Activated naive CD4-positive, alpha-beta T cell treated with anti-CD3 and anti-CD28 coated beads, Interleukin-2, amount 50 U/mL, for 72 hours (primary cell): ENCODE data around the gene TTC7B. TPM values are rescaled to one million over a fixed set of nuclear protein-coding genes. Genes with fewer than 3 reads are reported as not detected.

ENCODE experiments used
- ATAC-seq, 2 donors: fragments of 150-1000 bp; cut with Tn5 transposase; 2 replicates each; pipeline ENCODE4 v1.10.0; 2021; ENCODE audit warnings: mild to moderate bottlenecking in 2 of 2, moderate library complexity in 2 of 2
- DNase-seq, 2 donors: peaks; one replicate each; pipeline ENCODE4 v3.0.0; 2021 to 2022; ENCODE audit warnings: low spot score in 2 of 2
- H3K27ac Mint-ChIP-seq, 2 donors: one replicate each; pipeline ENCODE4 v1.8.0; 2022; ENCODE audit warnings: mild to moderate bottlenecking in 2 of 2, mixed read lengths in 2 of 2
- H3K36me3 Mint-ChIP-seq, 2 donors: one replicate each; pipeline ENCODE4 v1.8.0; 2022; ENCODE audit warnings: mixed read lengths in 2 of 2
- H3K9me3 Mint-ChIP-seq, 2 donors: one replicate each; pipeline ENCODE4 v1.8.0; 2022; ENCODE audit warnings: mixed read lengths in 2 of 2
- total RNA-seq, 2 donors: library from RNA; stranded (reverse); gene quantifications; one replicate each; pipeline ENCODE4 v1.2.3, GENCODE V29; 2022

Gene TTC7B
- total RNA-seq, 2 donors from 2014 or later, result 7.2 to 9.1 TPM

- DNase-seq, result no peak
- H3K36me3 Mint-ChIP-seq, result no peaks in the 10 kb centered on the region
- H3K9me3 Mint-ChIP-seq, result peaks cover 0 to 5% of the 10 kb centered on the region in 2 donors
- no peak for ATAC-seq
- H3K27ac Mint-ChIP-seq, result no peak overlapping the region
Measured at GRCh38 chr14:90621201-90621600, 195.0 kb downstream of the TTC7B start.

GRCh38 chr14:90620568-90621077 lies 195.6 kb downstream of the TTC7B start:
- ATAC-seq (no peak), DNase-seq (no peak)
- H3K9me3 Mint-ChIP-seq, result peaks cover 0 to 5% of the 10 kb centered on the region in 2 donors
- no peak overlapping the region for H3K27ac Mint-ChIP-seq
- H3K36me3 Mint-ChIP-seq, result no peaks in the 10 kb centered on the region

- H3K36me3 Mint-ChIP-seq, result no peaks in the 10 kb centered on the region
- peaks cover 0 to 5% of the 10 kb centered on the region in 2 donors for H3K9me3 Mint-ChIP-seq
- no peak for DNase-seq
- no peak for ATAC-seq
- no peak overlapping the region for H3K27ac Mint-ChIP-seq
Measured at GRCh38 chr14:90619911-90620310, 196.3 kb downstream of the TTC7B start.

- Mint-ChIP-seq H3K27ac (no peak overlapping the region), H3K9me3 (peaks cover 0 to 5% of the 10 kb centered on the region in 2 donors), H3K36me3 (no peaks in the 10 kb centered on the region)
- ATAC-seq (no peak), DNase-seq (no peak)
Measured at GRCh38 chr14:90617961-90618360, 198.3 kb downstream of the TTC7B start.

- Mint-ChIP-seq H3K27ac (no peak overlapping the region), H3K36me3 (no peaks in the 10 kb centered on the region), H3K9me3 (peaks cover 0 to 5% of the 10 kb centered on the region in 2 donors)
- DNase-seq (no peak), ATAC-seq (no peak)
Measured at GRCh38 chr14:90616881-90617280, 199.3 kb downstream of the TTC7B start.

- ATAC-seq (no peak), DNase-seq (no peak)
- H3K36me3 Mint-ChIP-seq, result no peaks in the 10 kb centered on the region
- no peak overlapping the region for H3K27ac Mint-ChIP-seq
- peaks cover 0 to 5% of the 10 kb centered on the region in 2 donors for H3K9me3 Mint-ChIP-seq
Measured at GRCh38 chr14:90616313-90616712, 199.9 kb downstream of the TTC7B start.

- ATAC-seq, result no peak
- no peak overlapping the region for H3K27ac Mint-ChIP-seq
Measured at GRCh38 chr14:90615517-90616060, 200.6 kb downstream of the TTC7B start.

GRCh38 chr14:90614696-90615516 lies 201.3 kb downstream of the TTC7B start:
- DNase-seq (no peak), ATAC-seq (no peak)
- Mint-ChIP-seq H3K9me3 (no peaks in the 10 kb centered on the region), H3K27ac (no peak overlapping the region), H3K36me3 (no peaks in the 10 kb centered on the region)

More at GRCh38 chr14:90615517-90616060, 200.6 kb downstream of the TTC7B start:
- no peak for DNase-seq
- H3K9me3 Mint-ChIP-seq, result peaks cover 0 to under 1% of the 10 kb centered on the region in 2 donors
- H3K36me3 Mint-ChIP-seq, result no peaks in the 10 kb centered on the region

GRCh38 chr14:90613997-90614396 lies 202.2 kb downstream of the TTC7B start:
- ATAC-seq, result no peak
- H3K36me3 Mint-ChIP-seq, result no peaks in the 10 kb centered on the region

GRCh38 chr14:90613453-90613852 lies 202.8 kb downstream of the TTC7B start:
- H3K27ac Mint-ChIP-seq, result peak overlapping the region in 1 of 2 donors; percentile 48
- ATAC-seq, result no peak
- H3K36me3 Mint-ChIP-seq, result no peaks in the 10 kb centered on the region
- DNase-seq, result no peak
- no peaks in the 10 kb centered on the region for H3K9me3 Mint-ChIP-seq

More at GRCh38 chr14:90613997-90614396, 202.2 kb downstream of the TTC7B start:
- no peak for DNase-seq
- Mint-ChIP-seq H3K27ac (no peak overlapping the region), H3K9me3 (no peaks in the 10 kb centered on the region)

- Mint-ChIP-seq H3K9me3 (no peaks in the 10 kb centered on the region), H3K36me3 (no peaks in the 10 kb centered on the region), H3K27ac (no peak overlapping the region)
- no peak for ATAC-seq
- no peak for DNase-seq
Measured at GRCh38 chr14:90612801-90613200, 203.4 kb downstream of the TTC7B start.

GRCh38 chr14:90611936-90612335 lies 204.3 kb downstream of the TTC7B start:
- no peaks in the 10 kb centered on the region for H3K9me3 Mint-ChIP-seq
- ATAC-seq (no peak), DNase-seq (no peak)
- H3K36me3 Mint-ChIP-seq, result no peaks in the 10 kb centered on the region
- no peak overlapping the region for H3K27ac Mint-ChIP-seq

GRCh38 chr14:90611501-90611900 lies 204.7 kb downstream of the TTC7B start:
- Mint-ChIP-seq H3K36me3 (no peaks in the 10 kb centered on the region), H3K27ac (no peak overlapping the region), H3K9me3 (no peaks in the 10 kb centered on the region)
- ATAC-seq, result no peak
- DNase-seq, result no peak

GRCh38 chr14:90610346-90611040 lies 205.7 kb downstream of the TTC7B start:
- Mint-ChIP-seq H3K27ac (no peak overlapping the region), H3K36me3 (no peaks in the 10 kb centered on the region), H3K9me3 (no peaks in the 10 kb centered on the region)
- ATAC-seq, result no peak
- DNase-seq, result no peak

- Mint-ChIP-seq H3K27ac (no peak overlapping the region), H3K36me3 (no peaks in the 10 kb centered on the region), H3K9me3 (no peaks in the 10 kb centered on the region)
- ATAC-seq, result no peak
- no peak for DNase-seq
Measured at GRCh38 chr14:90609376-90609775, 206.9 kb downstream of the TTC7B start.

- DNase-seq (no peak), ATAC-seq (no peak)
- no peaks in the 10 kb centered on the region for H3K36me3 Mint-ChIP-seq
- no peaks in the 10 kb centered on the region for H3K9me3 Mint-ChIP-seq
- H3K27ac Mint-ChIP-seq, result peak overlapping the region in 1 of 2 donors; percentile 36
Measured at GRCh38 chr14:90608929-90609341, 207.3 kb downstream of the TTC7B start.

- DNase-seq, result no peak
- ATAC-seq, result peak in 1 of 2 donors; percentile 43
- peak overlapping the region in 1 of 2 donors; percentile 29 for H3K27ac Mint-ChIP-seq
Measured at GRCh38 chr14:90608281-90608680, 207.9 kb downstream of the TTC7B start.

More at GRCh38 chr14:90608281-90608680, 207.9 kb downstream of the TTC7B start:
- Mint-ChIP-seq H3K9me3 (no peaks in the 10 kb centered on the region), H3K36me3 (no peaks in the 10 kb centered on the region)
